Astrocyte (in vitro differentiated cells and primary cell): ENCODE measurements around the gene MTMR4. TPM values are rescaled to one million over a fixed set of nuclear protein-coding genes. Genes with fewer than 3 reads are reported as not detected.

ENCODE experiments used
- DNase-seq: peaks from one replicate; pipeline ENCODE4 v3.0.0-alpha.2; 2010; ENCODE audit warnings: low read depth
- FAIRE-seq: peaks from 2 replicates; lab custom pipeline; 2011; peaks lifted over from hg19 to GRCh38; lab: Jason Lieb, UNC
- H2AFZ ChIP-seq: 2 replicates; pipeline ENCODE4 v1.6.0; 2012; ENCODE audit warnings: low read depth, low read length, inconsistent platforms
- H3K27ac ChIP-seq: 2 replicates; pipeline ENCODE4 v1.5.1; 2011; ENCODE audit warnings: low read depth, low read length, inconsistent platforms
- H3K27me3 ChIP-seq: 2 replicates; pipeline ENCODE4 v1.6.0; 2011; ENCODE audit warnings: low read length, inconsistent platforms; ENCODE audit not compliant: insufficient read depth
- H3K36me3 ChIP-seq: 2 replicates; pipeline ENCODE4 v1.5.1; 2011; ENCODE audit warnings: low read length, inconsistent platforms; ENCODE audit not compliant: insufficient read depth
- H3K4me1 ChIP-seq: 2 replicates; pipeline ENCODE4 v1.5.1; 2011; ENCODE audit warnings: low read length, inconsistent platforms; ENCODE audit not compliant: insufficient read depth
- H3K4me2 ChIP-seq: 2 replicates; pipeline ENCODE4 v1.6.0; 2012; ENCODE audit warnings: low read length, inconsistent platforms
- H3K4me3 ChIP-seq: 2 replicates; pipeline ENCODE4 v1.5.1; 2011; ENCODE audit warnings: low read depth, mild to moderate bottlenecking, low read length, inconsistent platforms; ENCODE audit not compliant: insufficient read depth
- H3K79me2 ChIP-seq: 2 replicates; pipeline ENCODE4 v1.6.0; 2012; ENCODE audit warnings: mild to moderate bottlenecking, low read length, inconsistent platforms; ENCODE audit not compliant: insufficient read depth
- H3K9ac ChIP-seq: 2 replicates; pipeline ENCODE4 v1.6.0; 2012; ENCODE audit warnings: mild to moderate bottlenecking, low read length, inconsistent platforms
- H3K9me3 ChIP-seq: 2 replicates; pipeline ENCODE4 v1.5.1; 2012; ENCODE audit warnings: low read depth, mild to moderate bottlenecking, low read length, inconsistent platforms; ENCODE audit not compliant: insufficient read depth
- H4K20me1 ChIP-seq: 2 replicates; pipeline ENCODE4 v1.6.0; 2012; ENCODE audit warnings: low read length, inconsistent platforms; ENCODE audit not compliant: insufficient read depth
- H3K27ac Mint-ChIP-seq: one replicate; pipeline ENCODE4 v1.8.0; 2021; ENCODE audit warnings: mild to moderate bottlenecking, mixed read lengths; ENCODE audit not compliant: unreplicated experiment
- H3K27me3 Mint-ChIP-seq: one replicate; pipeline ENCODE4 v1.8.0; 2021; ENCODE audit warnings: low read depth, mixed read lengths; ENCODE audit not compliant: unreplicated experiment
- H3K36me3 Mint-ChIP-seq: one replicate; pipeline ENCODE4 v1.8.0; 2021; ENCODE audit warnings: low read depth, mixed read lengths; ENCODE audit not compliant: unreplicated experiment
- H3K4me1 Mint-ChIP-seq: one replicate; pipeline ENCODE4 v1.8.0; 2021; ENCODE audit warnings: low read depth, mixed read lengths; ENCODE audit not compliant: unreplicated experiment
- H3K4me3 Mint-ChIP-seq: one replicate; pipeline ENCODE4 v1.8.0; 2021; ENCODE audit warnings: mild to moderate bottlenecking, moderate library complexity, mixed read lengths; ENCODE audit not compliant: unreplicated experiment
- H3K9me3 Mint-ChIP-seq: one replicate; pipeline ENCODE4 v1.8.0; 2021; ENCODE audit warnings: mild to moderate bottlenecking, mixed read lengths; ENCODE audit not compliant: unreplicated experiment
- CTCF ChIP-seq: IDR thresholded peaks from 2 replicates; pipeline ENCODE4 v1.5.1; 2011; ENCODE audit warnings: low read depth, mild to moderate bottlenecking, inconsistent platforms, low read length, moderate library complexity; ENCODE audit not compliant: insufficient read depth
- EZH2 ChIP-seq: IDR thresholded peaks from 2 replicates; pipeline ENCODE4 v1.6.1; 2012; ENCODE audit warnings: mild to moderate bottlenecking, low read length, inconsistent platforms; ENCODE audit not compliant: insufficient read depth
- total RNA-seq: library from RNA; stranded (reverse); gene quantifications from 2 replicates; pipeline ENCODE4 v1.2.1, GENCODE V29; 2021

Gene MTMR4
- total RNA-seq, 1 donor from 2014 or later = 17.6 TPM

GRCh38 chr17:58536542-58536941 is 22.1 kb upstream of the MTMR4 start:
- H3K4me1 Mint-ChIP-seq = peaks cover 15% of the 10 kb centered on the region
- no peaks in the 10 kb centered on the region for H3K9me3 ChIP-seq
- H4K20me1 ChIP-seq = no peaks in the 10 kb centered on the region
- peaks cover 19% of the 10 kb centered on the region for H3K27me3 ChIP-seq
- FAIRE-seq (no peak), DNase-seq (no peak)
- TF ChIP-seq EZH2 = no peak
- no peak for TF ChIP-seq CTCF
- no peak overlapping the region for H3K9ac ChIP-seq
- no peaks in the 10 kb centered on the region for H3K9me3 Mint-ChIP-seq
- H2AFZ ChIP-seq = no peak overlapping the region
- no peak overlapping the region for H3K27ac Mint-ChIP-seq
- H3K36me3 ChIP-seq = no peaks in the 10 kb centered on the region
- peaks cover 18% of the 10 kb centered on the region for H3K4me1 ChIP-seq
- no peaks in the 10 kb centered on the region for H3K36me3 Mint-ChIP-seq
- no peak overlapping the region for H3K4me2 ChIP-seq
- no peaks in the 10 kb centered on the region for H3K79me2 ChIP-seq
- peaks cover 29% of the 10 kb centered on the region for H3K27me3 Mint-ChIP-seq
- no peak overlapping the region for H3K4me3 Mint-ChIP-seq
- H3K27ac ChIP-seq = no peak overlapping the region
- no peak overlapping the region for H3K4me3 ChIP-seq

- Histone ChIP-seq H3K27ac (no peak overlapping the region), H3K4me2 (no peak overlapping the region), H2AFZ (no peak overlapping the region), H3K9me3 (no peaks in the 10 kb centered on the region), H3K79me2 (no peaks in the 10 kb centered on the region), H3K4me3 (no peak overlapping the region), H3K4me1 (peaks cover 18% of the 10 kb centered on the region), H3K27me3 (peaks cover 21% of the 10 kb centered on the region), H3K9ac (no peak overlapping the region), H3K36me3 (no peaks in the 10 kb centered on the region), H4K20me1 (no peaks in the 10 kb centered on the region)
- TF ChIP-seq CTCF = no peak
- Mint-ChIP-seq H3K27me3 (peaks cover 33% of the 10 kb centered on the region), H3K27ac (no peak overlapping the region), H3K36me3 (no peaks in the 10 kb centered on the region), H3K9me3 (no peaks in the 10 kb centered on the region), H3K4me3 (no peak overlapping the region), H3K4me1 (peaks cover 15% of the 10 kb centered on the region)
- FAIRE-seq (no peak), DNase-seq (peak; percentile 42)
These were observed 21.0 kb upstream of the MTMR4 start for GRCh38 chr17:58535431-58535830.

GRCh38 chr17:58534901-58535421 is 20.5 kb upstream of the MTMR4 start:
- no peak overlapping the region for H3K4me3 Mint-ChIP-seq
- H3K4me2 ChIP-seq = no peak overlapping the region
- H3K36me3 Mint-ChIP-seq = no peaks in the 10 kb centered on the region
- H3K27ac Mint-ChIP-seq = no peak overlapping the region
- H3K9me3 ChIP-seq = no peaks in the 10 kb centered on the region
- no peak overlapping the region for H3K9ac ChIP-seq
- peaks cover 18% of the 10 kb centered on the region for H3K4me1 ChIP-seq
- no peak overlapping the region for H2AFZ ChIP-seq
- no peaks in the 10 kb centered on the region for H4K20me1 ChIP-seq
- DNase-seq (peak; percentile 50), FAIRE-seq (peak; percentile 76)
- H3K4me3 ChIP-seq = no peak overlapping the region
- H3K27me3 Mint-ChIP-seq = peaks cover 35% of the 10 kb centered on the region
- H3K4me1 Mint-ChIP-seq = peaks cover 15% of the 10 kb centered on the region
- H3K27ac ChIP-seq = no peak overlapping the region
- no peaks in the 10 kb centered on the region for H3K79me2 ChIP-seq
- no peak for TF ChIP-seq EZH2
- no peak for TF ChIP-seq CTCF
- H3K27me3 ChIP-seq = peaks cover 22% of the 10 kb centered on the region
- H3K36me3 ChIP-seq = no peaks in the 10 kb centered on the region
- H3K9me3 Mint-ChIP-seq = no peaks in the 10 kb centered on the region
